Colonic mucosa (tissue), 4 donors: ENCODE results near the gene MTMR3. TPM values are rescaled to one million over a fixed set of nuclear protein-coding genes. Genes with fewer than 3 reads are reported as not detected.

Experiments used
- DNase-seq: peaks from one replicate; pipeline ENCODE4 v3.0.0-alpha.2; 2020
- H3K27ac ChIP-seq: fragments of 200-600 bp; one replicate; pipeline ENCODE4 v1.8.0; 2021
- H3K27me3 ChIP-seq: fragments of 200-600 bp; one replicate; pipeline ENCODE4 v1.8.0; 2021
- H3K36me3 ChIP-seq: fragments of 200-600 bp; one replicate; pipeline ENCODE4 v1.8.0; 2021
- H3K4me1 ChIP-seq: fragments of 200-600 bp; one replicate; pipeline ENCODE4 v1.8.0; 2021; ENCODE audit warnings: mild to moderate bottlenecking
- H3K4me3 ChIP-seq: fragments of 200-600 bp; one replicate; pipeline ENCODE4 v1.8.0; 2021
- H3K9ac ChIP-seq, 2 donors: one replicate each; pipeline ENCODE4 v1.7.0; 2013; ENCODE audit warnings: control low read depth in 2 of 2, low read depth in 2 of 2, low read length in 2 of 2
- H3K9me3 ChIP-seq: fragments of 200-600 bp; one replicate; pipeline ENCODE4 v1.8.0; 2021
- intact Hi-C: fragments of 100-400 bp; cut with DNase I; formaldehyde crosslinking; loops from one replicate; pipeline ENCODE4 v1.14.1; 2022
- total RNA-seq, 2 donors: library from RNA; stranded (reverse); fragmentation: NEBNext Ultra II Directional in 1 of 2; extraction: Animal tissue kit (Norgen Biotek cat#: 25700) in 1 of 2; gene quantifications; one replicate each; pipeline ENCODE4 v1.2.1, GENCODE V29; 2021
- TF ChIP-seq, protein P1 (sequence below): fragments of 200-600 bp; IDR thresholded peaks from one replicate; pipeline ENCODE4 v1.8.0; 2022; ENCODE audit warnings: antibody characterized with exemption, mild to moderate bottlenecking
- donor health status: healthy.
- donor health status: DM: no; HTN: no; CAD: no.
- donor health status: DM: no; HTN: no; CAD: no.

Gene MTMR3
- total RNA-seq, 2 donors from 2014 or later, result 35.9 to 49.4 TPM

DNA sequence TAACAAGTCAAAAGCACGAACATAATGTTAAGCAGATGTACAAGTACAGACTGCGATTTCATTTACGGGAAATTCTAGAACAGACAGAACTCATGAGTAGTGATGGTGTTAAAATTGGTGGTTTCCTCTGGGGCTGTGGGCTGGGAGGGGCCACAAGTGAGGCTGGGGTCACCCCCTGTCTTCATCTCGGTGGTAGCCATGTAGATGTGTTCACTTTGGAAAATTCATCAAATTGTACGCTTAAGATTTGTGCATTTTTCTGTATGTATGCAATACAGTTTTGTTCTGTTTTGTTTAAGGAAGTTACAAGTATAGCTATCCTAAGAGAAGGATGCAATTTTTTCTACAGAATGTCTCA is 44.4 kb upstream of the MTMR3 start:
- Histone ChIP-seq H3K27ac (peak overlapping the region; percentile 66), H3K4me1 (peaks cover 11% of the 10 kb centered on the region), H3K36me3 (no peaks in the 10 kb centered on the region), H3K9ac (peak overlapping the region; percentile 60 to 65), H3K9me3 (no peaks in the 10 kb centered on the region), H3K4me3 (peak overlapping the region; percentile 93), H3K27me3 (no peaks in the 10 kb centered on the region)
- TF ChIP-seq, protein P1, sequence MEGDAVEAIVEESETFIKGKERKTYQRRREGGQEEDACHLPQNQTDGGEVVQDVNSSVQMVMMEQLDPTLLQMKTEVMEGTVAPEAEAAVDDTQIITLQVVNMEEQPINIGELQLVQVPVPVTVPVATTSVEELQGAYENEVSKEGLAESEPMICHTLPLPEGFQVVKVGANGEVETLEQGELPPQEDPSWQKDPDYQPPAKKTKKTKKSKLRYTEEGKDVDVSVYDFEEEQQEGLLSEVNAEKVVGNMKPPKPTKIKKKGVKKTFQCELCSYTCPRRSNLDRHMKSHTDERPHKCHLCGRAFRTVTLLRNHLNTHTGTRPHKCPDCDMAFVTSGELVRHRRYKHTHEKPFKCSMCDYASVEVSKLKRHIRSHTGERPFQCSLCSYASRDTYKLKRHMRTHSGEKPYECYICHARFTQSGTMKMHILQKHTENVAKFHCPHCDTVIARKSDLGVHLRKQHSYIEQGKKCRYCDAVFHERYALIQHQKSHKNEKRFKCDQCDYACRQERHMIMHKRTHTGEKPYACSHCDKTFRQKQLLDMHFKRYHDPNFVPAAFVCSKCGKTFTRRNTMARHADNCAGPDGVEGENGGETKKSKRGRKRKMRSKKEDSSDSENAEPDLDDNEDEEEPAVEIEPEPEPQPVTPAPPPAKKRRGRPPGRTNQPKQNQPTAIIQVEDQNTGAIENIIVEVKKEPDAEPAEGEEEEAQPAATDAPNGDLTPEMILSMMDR, result no peak
- intact Hi-C loops, result no loop called here
- DNase-seq, result no peak

DNA sequence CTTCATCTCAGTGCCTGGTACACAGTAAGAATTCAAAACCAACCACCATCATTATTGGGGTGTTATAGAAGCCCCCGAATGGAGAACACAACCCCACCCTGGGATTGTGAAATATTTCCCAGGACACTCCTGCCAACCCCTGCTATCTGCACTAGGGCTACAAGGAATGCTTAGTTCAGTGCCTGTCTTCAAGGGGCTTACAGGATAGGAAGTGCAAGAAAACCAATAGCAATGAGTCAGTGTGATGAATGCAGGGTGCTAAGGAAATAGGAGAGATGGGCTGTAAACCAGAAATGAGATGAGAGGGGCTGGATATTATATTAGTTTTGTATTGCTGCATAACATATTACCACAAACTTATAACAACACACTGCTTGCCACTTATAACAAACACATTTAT is 43.9 kb upstream of the MTMR3 start:
- Histone ChIP-seq H3K36me3 (no peaks in the 10 kb centered on the region), H3K27ac (no peak overlapping the region), H3K9ac (no peak overlapping the region), H3K4me3 (no peak overlapping the region), H3K27me3 (no peaks in the 10 kb centered on the region), H3K9me3 (no peaks in the 10 kb centered on the region), H3K4me1 (peaks cover 11% of the 10 kb centered on the region)
- intact Hi-C loops, result no loop called here
- DNase-seq, result no peak
- TF ChIP-seq, protein P1, result no peak

DNA sequence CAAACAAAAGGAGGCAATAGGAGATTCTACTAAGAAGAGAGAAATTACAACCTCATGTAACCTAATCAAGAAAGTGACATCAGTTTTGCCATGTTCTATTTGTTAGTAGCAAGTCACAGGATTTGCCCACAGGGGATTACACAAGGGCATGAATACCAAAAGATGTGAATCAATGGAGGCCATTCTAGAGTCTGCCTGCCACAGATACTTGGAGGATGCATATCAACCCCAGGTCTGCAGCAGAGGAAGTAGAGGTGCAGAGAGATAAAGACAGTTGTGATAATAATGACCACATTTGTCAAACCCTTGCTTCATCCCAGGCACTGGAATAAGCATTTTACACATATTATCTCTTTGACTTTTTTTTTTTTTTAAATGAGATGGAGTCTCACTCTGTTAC is 42.5 kb upstream of the MTMR3 start:
- Histone ChIP-seq H3K36me3 (no peaks in the 10 kb centered on the region), H3K27ac (no peak overlapping the region), H3K9me3 (no peaks in the 10 kb centered on the region), H3K4me1 (peaks cover 11% of the 10 kb centered on the region), H3K9ac (no peak overlapping the region), H3K4me3 (no peak overlapping the region), H3K27me3 (no peaks in the 10 kb centered on the region)
- intact Hi-C loops, result no loop called here
- TF ChIP-seq, protein P1, result no peak
- no peak for DNase-seq

DNA sequence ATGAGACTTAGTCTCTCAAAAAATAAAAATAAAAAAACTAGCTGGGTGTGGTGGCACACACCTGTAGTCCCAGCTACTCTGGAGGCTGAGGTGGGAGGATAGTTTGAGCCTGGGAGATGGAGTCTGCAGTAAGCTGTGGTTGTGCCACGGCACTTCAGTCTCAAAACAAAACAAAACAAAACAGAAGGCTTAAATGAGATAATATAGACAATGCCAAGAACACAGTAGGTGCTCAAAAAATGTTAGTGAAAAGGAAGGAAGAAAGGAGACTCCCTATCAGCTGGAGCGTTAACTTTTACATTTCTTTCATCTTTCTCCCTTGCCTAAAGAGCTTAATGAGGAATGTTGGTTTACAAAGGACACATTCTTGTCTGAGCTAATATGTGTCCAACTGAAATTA is 40.8 kb upstream of the MTMR3 start:
- no peaks in the 10 kb centered on the region for H3K9me3 ChIP-seq
- H3K9ac ChIP-seq, result no peak overlapping the region
- intact Hi-C loops, result no loop called here
- no peaks in the 10 kb centered on the region for H3K27me3 ChIP-seq
- TF ChIP-seq, protein P1, result no peak
- no peak overlapping the region for H3K4me3 ChIP-seq
- H3K36me3 ChIP-seq, result no peaks in the 10 kb centered on the region
- H3K27ac ChIP-seq, result no peak overlapping the region
- no peak for DNase-seq
- H3K4me1 ChIP-seq, result peaks cover 4% of the 10 kb centered on the region

DNA sequence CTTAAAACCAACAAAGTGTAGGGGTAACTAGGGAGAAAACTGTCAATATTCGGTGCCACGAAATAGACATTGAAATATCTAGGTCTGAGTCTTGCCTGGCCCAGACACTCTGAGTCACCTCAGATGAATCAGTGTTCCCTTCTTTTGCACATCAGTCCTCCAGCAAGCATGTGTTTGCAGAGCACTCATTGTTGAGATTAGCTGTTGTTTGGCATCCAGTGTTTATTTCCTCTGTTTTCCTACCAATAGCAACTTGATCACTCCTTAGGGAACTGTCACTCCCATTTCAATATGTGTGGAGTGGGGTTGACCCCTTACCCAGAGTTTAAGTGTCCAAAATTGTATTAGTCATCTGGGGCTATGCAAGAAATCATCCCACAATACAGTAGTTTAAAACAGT is 40.2 kb upstream of the MTMR3 start:
- intact Hi-C loops, result no loop called here
- H3K27me3 ChIP-seq, result no peaks in the 10 kb centered on the region
- no peaks in the 10 kb centered on the region for H3K9me3 ChIP-seq
- no peak overlapping the region for H3K9ac ChIP-seq
- no peaks in the 10 kb centered on the region for H3K36me3 ChIP-seq
- no peak for DNase-seq
- H3K4me3 ChIP-seq, result no peak overlapping the region
- no peaks in the 10 kb centered on the region for H3K4me1 ChIP-seq
- TF ChIP-seq, protein P1, result no peak
- no peak overlapping the region for H3K27ac ChIP-seq

DNA sequence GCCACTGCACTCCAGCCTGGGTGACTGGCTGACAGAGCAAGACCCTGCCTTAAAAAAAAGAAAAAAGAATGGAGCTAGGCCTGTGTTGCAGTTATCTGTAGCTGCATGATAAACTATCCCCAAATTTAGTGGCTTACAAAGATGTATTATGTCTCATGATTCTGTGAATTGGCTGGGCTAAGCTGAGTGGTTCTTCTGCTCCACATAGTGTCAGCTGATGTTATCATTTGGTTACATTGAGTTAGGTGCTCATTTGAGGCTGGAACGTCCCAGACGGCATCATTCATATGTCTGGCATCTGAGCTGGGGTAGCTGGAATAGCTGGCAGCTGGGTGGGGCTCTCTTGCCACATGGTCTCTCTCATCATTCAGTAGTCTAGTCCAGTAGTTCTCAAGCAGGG is 36.7 kb upstream of the MTMR3 start:
- no peak overlapping the region for H3K4me3 ChIP-seq
- no peaks in the 10 kb centered on the region for H3K36me3 ChIP-seq
- no peak overlapping the region for H3K9ac ChIP-seq
- TF ChIP-seq, protein P1, result no peak
- H3K27me3 ChIP-seq, result no peaks in the 10 kb centered on the region
- H3K27ac ChIP-seq, result no peak overlapping the region
- H3K4me1 ChIP-seq, result no peaks in the 10 kb centered on the region
- intact Hi-C loops, result no loop called here
- DNase-seq, result no peak
- H3K9me3 ChIP-seq, result no peaks in the 10 kb centered on the region
